K562 (cell line): ENCODE measurements around the gene RBFOX1. TPM values are rescaled to one million over a fixed set of nuclear protein-coding genes. Genes with fewer than 3 reads are reported as not detected.

Experiments used
- ATAC-seq: fragments of 200-7000 bp; cut with Tn5 transposase; 3 replicates; pipeline ENCODE4 v1.9.1; 2020; ENCODE audit warnings: moderate library complexity
- BruUV-seq: library from RNA; stranded (reverse); fragments of 400-500 nt; replicated peaks from 2 replicates; lab custom pipeline; 2021; lab: Mats Ljungman, UMichigan
- CTCF ChIA-PET: fragments of 300-600 bp; formaldehyde crosslinking; extraction: SDS; loops from one replicate; lab custom pipeline; 2021; ENCODE audit warnings: low intra/inter-chr PET ratio; lab: Yijun Ruan, JAX
- POLR2A ChIA-PET: fragments of 300-600, 350-650 bp; sonication (Branson Sonifier 250); formaldehyde crosslinking; extraction: SDS; loops from one replicate; lab custom pipeline; 2021; ENCODE audit warnings: antibody characterized with exemption, inconsistent platforms; lab: Yijun Ruan, JAX
- DNase-seq, 4 experiments: peaks; one replicate each; pipeline versions ENCODE4 v3.0.0 to v3.0.0-alpha.2; 2011 to 2018; ENCODE audit warnings: low spot score in 3 of 4, mixed read lengths in 3 of 4; ENCODE audit errors: extremely low read depth in 1 of 4
- FAIRE-seq: peaks from 2 replicates; lab custom pipeline; 2011; peaks lifted over from hg19 to GRCh38; lab: Jason Lieb, UNC
- H2AFZ ChIP-seq: 2 replicates; pipeline ENCODE4 v1.6.0; 2011; ENCODE audit warnings: low read depth, low read length, control low read depth, inconsistent platforms
- H3K27ac ChIP-seq: fragments of 200-600 bp; 3 replicates; pipeline ENCODE4 v1.8.0; 2011; ENCODE audit warnings: low read depth, mild to moderate bottlenecking, control low read depth, inconsistent platforms, low read length, moderate library complexity, mixed read lengths; ENCODE audit errors: extremely low read depth
- H3K27me3 ChIP-seq, 2 experiments: fragments of 300-600 bp in 1 of 2; 2 replicates in 1 of 2; 3 replicates in 1 of 2; pipeline versions ENCODE4 v1.6.0 to v1.8.0; 2011; ENCODE audit warnings: inconsistent platforms in 2 of 2, low read length in 2 of 2, mild to moderate bottlenecking in 1 of 2, mixed read lengths in 1 of 2, moderate library complexity in 1 of 2; ENCODE audit not compliant: control insufficient read depth in 2 of 2, insufficient read depth in 2 of 2
- H3K36me3 ChIP-seq: fragments of 300-600 bp; 3 replicates; pipeline ENCODE4 v1.8.0; 2011; ENCODE audit warnings: mild to moderate bottlenecking, low read length, inconsistent platforms; ENCODE audit not compliant: control insufficient read depth, insufficient read depth
- H3K4me1 ChIP-seq, 2 experiments: fragments of 200-600 bp in 1 of 2; replicated peaks in 1 of 2; 2 replicates in 1 of 2; 3 replicates in 1 of 2; pipeline versions ENCODE4 v1.5.1 to v1.8.0; 2011; ENCODE audit warnings: inconsistent platforms in 2 of 2, low read length in 2 of 2, mild to moderate bottlenecking in 1 of 2, mixed read lengths in 1 of 2, moderate library complexity in 1 of 2; ENCODE audit not compliant: control insufficient read depth in 2 of 2, insufficient read depth in 2 of 2
- H3K4me2 ChIP-seq: 2 replicates; pipeline ENCODE4 v1.6.1; 2011; ENCODE audit warnings: low read length, control low read depth, inconsistent platforms, mixed read lengths; ENCODE audit not compliant: insufficient read depth
- H3K4me3 ChIP-seq: fragments of 200-600 bp; sonication (generic), shearing (Covaris generic); 2 replicates; pipeline ENCODE4 v1.5.1; 2016; ENCODE audit warnings: control low read depth, inconsistent platforms
- H3K79me2 ChIP-seq: fragments of 200-600 bp; 3 replicates; pipeline ENCODE4 v1.8.0; 2011; ENCODE audit warnings: low read length, inconsistent platforms; ENCODE audit not compliant: control insufficient read depth, insufficient read depth
- H3K9ac ChIP-seq, 2 experiments: 2 replicates each; pipeline versions ENCODE4 v1.6.0 to v1.6.1; 2011; ENCODE audit warnings: low read depth in 2 of 2, low read length in 2 of 2, control low read depth in 1 of 2, inconsistent platforms in 1 of 2, mild to moderate bottlenecking in 1 of 2, mixed read lengths in 1 of 2; ENCODE audit not compliant: insufficient read depth in 1 of 2
- H3K9me1 ChIP-seq: one replicate; pipeline ENCODE4 v1.6.0; 2011; ENCODE audit warnings: inconsistent platforms, mild to moderate bottlenecking, low read length, moderate library complexity; ENCODE audit not compliant: control insufficient read depth, insufficient read depth
- H3K9me3 ChIP-seq: replicated peaks from 2 replicates; pipeline ENCODE4 v1.5.1; 2011; ENCODE audit warnings: low read depth, low read length, inconsistent platforms; ENCODE audit not compliant: control insufficient read depth, insufficient read depth
- H4K20me1 ChIP-seq: replicated peaks from 2 replicates; pipeline ENCODE4 v1.6.1; 2011; ENCODE audit warnings: low read length, inconsistent platforms, mixed read lengths; ENCODE audit not compliant: control insufficient read depth, insufficient read depth
- KLF13 ChIP-seq: fragments of 450-650 bp; IDR thresholded peaks from 2 replicates; pipeline ENCODE4 v1.6.1; 2016; ENCODE audit warnings: missing genetic modification characterization, low read depth, mild to moderate bottlenecking, missing compliant biosample characterization, moderate library complexity, borderline replicate concordance
- MAFF ChIP-seq: IDR thresholded peaks from 2 replicates; pipeline ENCODE4 v1.6.1; 2012; ENCODE audit warnings: low read length, improper control_type of control experiment
- MTF1 ChIP-seq: fragments of 250-450 bp; sonication (Bioruptor Pico); IDR thresholded peaks from 2 replicates; pipeline ENCODE4 v1.9.0; 2021; ENCODE audit warnings: moderate library complexity, mild to moderate bottlenecking, inconsistent platforms, borderline replicate concordance
- NFE2 ChIP-seq: IDR thresholded peaks from 2 replicates; pipeline ENCODE4 v1.6.1; 2014; ENCODE audit warnings: antibody characterized with exemption, low read depth
- PHB2 ChIP-seq: fragments of 450-650 bp; IDR thresholded peaks from 2 replicates; pipeline ENCODE4 v1.6.1; 2017; ENCODE audit warnings: low read depth
- POU5F1 ChIP-seq: fragments of 150-350 bp; IDR thresholded peaks from 2 replicates; pipeline ENCODE4 v1.6.1; 2014; ENCODE audit warnings: borderline replicate concordance, low read length, low read depth, mild to moderate bottlenecking; ENCODE audit not compliant: partially characterized antibody
- RAD21 ChIP-seq, 2 experiments: fragments of 250-450 bp in 1 of 2; fragments of 450-650 bp in 1 of 2; sonication (Bioruptor Pico) in 1 of 2; formaldehyde crosslinking in 1 of 2; IDR thresholded peaks in 1 of 2; conservative IDR thresholded peaks in 1 of 2; 2 replicates each; pipeline versions ENCODE4 v1.4.0 to v1.8.0; 2020 to 2022; ENCODE audit warnings: mild to moderate bottlenecking in 2 of 2, moderate library complexity in 1 of 2
- SAFB ChIP-seq: fragments of 200-400 bp; formaldehyde crosslinking; IDR thresholded peaks from 2 replicates; pipeline ENCODE4 v1.6.1; 2017; ENCODE audit warnings: low read depth, low read length, borderline replicate concordance
- WHSC1 ChIP-seq: IDR thresholded peaks from one replicate; pipeline ENCODE4 v1.6.1; 2012; ENCODE audit warnings: low read length, control low read depth, inconsistent platforms
- WGBS: fragments of 100-300 bp; shearing (Covaris generic); methylation state at CpG from one replicate; pipeline ENCODE4 v1.1.6; 2016; ENCODE audit warnings: low coverage, mixed read lengths; ENCODE audit not compliant: insufficient coverage; ENCODE audit errors: missing lambda C conversion rate; 5-methylcytosine and 5-hydroxymethylcytosine counted together
- in situ Hi-C: fragments of 300-500 bp; cut with MboI; formaldehyde crosslinking; loops from 4 replicates; pipeline ENCODE4 v1.15.0; 2018; ENCODE audit warnings: inconsistent platforms, mixed read lengths
- intact Hi-C: fragments of 100-400 bp; cut with micrococcal nuclease; formaldehyde crosslinking; loops from 2 replicates; pipeline ENCODE4 v1.14.2; 2022
- polyA plus RNA-seq, 8 experiments: library from polyadenylated mRNA; depleted of rRNA in 4 of 8; stranded (reverse) in 5 of 8; unstranded in 3 of 8; fragments of >200 nt; fragmentation: Nextera tagmentation in 2 of 8; fragmentation: Illumina TruSeq in 1 of 8; extraction: Ambion mirVana in 2 of 8; extraction: Trizol in 1 of 8; gene quantifications; 2 replicates each; pipeline versions ENCODE4 v1.2.1 to v1.2.3, GENCODE V29; 2011 to 2014; ENCODE audit warnings: inconsistent platforms in 1 of 8, missing spikeins in 1 of 8
- total RNA-seq, 7 experiments: library from RNA; depleted of rRNA in 6 of 7; stranded (reverse); fragments of >200 nt in 6 of 7; fragmentation: Illumina TruSeq in 2 of 7; extraction: Trizol in 2 of 7; gene quantifications; 2 replicates each; pipeline versions ENCODE4 v1.2.1 to v1.2.3, GENCODE V29; 2011 to 2021; ENCODE audit warnings: low replicate concordance in 1 of 7
- TF ChIP-seq, protein P1 (sequence below): sonication (generic); formaldehyde crosslinking; IDR thresholded peaks from 2 replicates; pipeline ENCODE4 v1.8.1; 2023; ENCODE audit warnings: mild to moderate bottlenecking, missing genetic modification reagents
- TF ChIP-seq, protein P2 (sequence below), 3 experiments: IDR thresholded peaks in 2 of 3; conservative IDR thresholded peaks in 1 of 3; 2 replicates each; pipeline ENCODE4 v1.5.1; 2011 to 2012; ENCODE audit warnings: low read length in 3 of 3, mild to moderate bottlenecking in 3 of 3, control low read depth in 2 of 3, improper control_type of control experiment in 1 of 3, inconsistent platforms in 1 of 3, low read depth in 1 of 3, mixed read lengths in 1 of 3, moderate library complexity in 1 of 3; ENCODE audit not compliant: insufficient read depth in 2 of 3
- TF ChIP-seq, protein P3 (sequence below): fragments of 450-650 bp; formaldehyde crosslinking; IDR thresholded peaks from 2 replicates; pipeline ENCODE4 v1.4.0; 2020; ENCODE audit warnings: mild to moderate bottlenecking, moderate library complexity

The RBFOX1 gene
- total and polyA plus RNA-seq, 9 of the 15 experiments (the other 6 are each of a cell fraction or from before 2014, with no cell fraction given) = 0.03 TPM; not detected in 8

DNA sequence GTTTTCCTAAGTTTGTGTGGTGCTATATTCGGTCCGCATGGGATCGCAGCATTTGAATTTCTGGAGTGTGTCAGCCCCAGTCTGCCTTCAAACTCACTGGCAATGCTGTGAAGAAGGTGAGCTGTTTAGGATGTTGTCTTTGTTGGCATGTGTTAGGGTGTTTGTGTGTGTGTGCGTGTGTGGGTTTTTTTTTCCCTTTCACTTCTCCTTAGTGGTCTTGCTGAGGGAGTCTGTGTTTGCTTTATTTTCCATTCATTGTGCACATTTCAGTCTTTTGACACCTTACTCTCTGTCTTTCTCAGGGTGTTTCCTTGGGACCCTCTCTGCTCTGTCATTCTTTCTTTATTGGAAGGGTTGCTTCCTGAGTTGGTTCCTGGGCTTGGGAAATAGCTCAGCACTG is 27.7 kb upstream of the RBFOX1 start (continued):
- TF ChIP-seq MTF1 (no peak), PHB2 (no peak)
- TF ChIP-seq, all 486 proteins: peak for 0

DNA sequence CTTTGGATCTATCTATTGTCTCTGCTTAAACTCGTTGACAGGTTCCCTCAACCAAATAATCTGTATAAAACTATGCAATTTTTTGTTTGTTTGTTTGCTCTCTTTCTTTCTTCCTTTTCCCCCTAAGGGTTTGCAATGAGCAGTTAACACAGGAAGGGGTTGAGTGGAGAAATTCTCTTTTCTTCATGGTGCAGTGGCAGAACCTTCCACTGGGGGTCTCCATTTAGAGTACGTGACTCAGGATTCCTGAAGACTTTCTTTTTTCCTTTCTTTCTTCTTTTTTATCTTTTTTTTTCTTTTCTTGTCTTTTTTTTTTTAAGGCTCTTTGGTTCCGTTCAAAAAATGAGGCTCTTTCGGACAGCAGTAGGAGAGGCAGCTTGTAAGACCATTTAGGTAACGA is 19.5 kb upstream of the RBFOX1 start:
- DNase-seq (peak; percentile 25 to 59 (median 45)), ATAC-seq (peak; percentile 69; the same call in 2 of the 3 replicates), FAIRE-seq (peak; percentile 68)
- H3K27ac ChIP-seq = no peak overlapping the region
- ChIA-PET CTCF (no interaction called here), POLR2A (no interaction called here)
- BruUV-seq = no TSS peak
- H3K9ac ChIP-seq = no peak overlapping the region
- in situ Hi-C loops (no loop called here), intact Hi-C loops (no loop called here)
- no peak overlapping the region for H2AFZ ChIP-seq
- no peaks in the 10 kb centered on the region for H3K36me3 ChIP-seq
- no peak overlapping the region for H3K4me3 ChIP-seq
- no peaks in the 10 kb centered on the region for H3K79me2 ChIP-seq
- no peak overlapping the region for H3K4me2 ChIP-seq
- H4K20me1 ChIP-seq = no peaks in the 10 kb centered on the region
- H3K27me3 ChIP-seq = peaks cover 11 to 19% of the 10 kb centered on the region in 2 experiments; a peak in 3 of 5 replicates
- H3K9me3 ChIP-seq = no peaks in the 10 kb centered on the region
- peak; percentile 72 for TF ChIP-seq NFE2
- peak in 1 of 2 experiments; percentile 24; a peak in 1 of 4 replicates for TF ChIP-seq RAD21 (CRISPR knock-in tag; conservative IDR thresholded peaks at IDR 0.05 in 1 of 2, IDR thresholded peaks at IDR 0.05 in 1 of 2)
- no peak for TF ChIP-seq POU5F1
- 0 out of 2 replicates have a peak, but pooled peaks have one; percentile 5 for TF ChIP-seq MAFF
- no peak for TF ChIP-seq WHSC1
- TF ChIP-seq, protein P1, sequence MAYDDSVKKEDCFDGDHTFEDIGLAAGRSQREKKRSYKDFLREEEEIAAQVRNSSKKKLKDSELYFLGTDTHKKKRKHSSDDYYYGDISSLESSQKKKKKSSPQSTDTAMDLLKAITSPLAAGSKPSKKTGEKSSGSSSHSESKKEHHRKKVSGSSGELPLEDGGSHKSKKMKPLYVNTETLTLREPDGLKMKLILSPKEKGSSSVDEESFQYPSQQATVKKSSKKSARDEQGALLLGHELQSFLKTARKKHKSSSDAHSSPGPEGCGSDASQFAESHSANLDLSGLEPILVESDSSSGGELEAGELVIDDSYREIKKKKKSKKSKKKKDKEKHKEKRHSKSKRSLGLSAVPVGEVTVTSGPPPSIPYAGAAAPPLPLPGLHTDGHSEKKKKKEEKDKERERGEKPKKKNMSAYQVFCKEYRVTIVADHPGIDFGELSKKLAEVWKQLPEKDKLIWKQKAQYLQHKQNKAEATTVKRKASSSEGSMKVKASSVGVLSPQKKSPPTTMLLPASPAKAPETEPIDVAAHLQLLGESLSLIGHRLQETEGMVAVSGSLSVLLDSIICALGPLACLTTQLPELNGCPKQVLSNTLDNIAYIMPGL = no peak
- TF ChIP-seq, protein P2, sequence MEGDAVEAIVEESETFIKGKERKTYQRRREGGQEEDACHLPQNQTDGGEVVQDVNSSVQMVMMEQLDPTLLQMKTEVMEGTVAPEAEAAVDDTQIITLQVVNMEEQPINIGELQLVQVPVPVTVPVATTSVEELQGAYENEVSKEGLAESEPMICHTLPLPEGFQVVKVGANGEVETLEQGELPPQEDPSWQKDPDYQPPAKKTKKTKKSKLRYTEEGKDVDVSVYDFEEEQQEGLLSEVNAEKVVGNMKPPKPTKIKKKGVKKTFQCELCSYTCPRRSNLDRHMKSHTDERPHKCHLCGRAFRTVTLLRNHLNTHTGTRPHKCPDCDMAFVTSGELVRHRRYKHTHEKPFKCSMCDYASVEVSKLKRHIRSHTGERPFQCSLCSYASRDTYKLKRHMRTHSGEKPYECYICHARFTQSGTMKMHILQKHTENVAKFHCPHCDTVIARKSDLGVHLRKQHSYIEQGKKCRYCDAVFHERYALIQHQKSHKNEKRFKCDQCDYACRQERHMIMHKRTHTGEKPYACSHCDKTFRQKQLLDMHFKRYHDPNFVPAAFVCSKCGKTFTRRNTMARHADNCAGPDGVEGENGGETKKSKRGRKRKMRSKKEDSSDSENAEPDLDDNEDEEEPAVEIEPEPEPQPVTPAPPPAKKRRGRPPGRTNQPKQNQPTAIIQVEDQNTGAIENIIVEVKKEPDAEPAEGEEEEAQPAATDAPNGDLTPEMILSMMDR (IDR thresholded peaks at IDR 0.05 in 2 of 3, conservative IDR thresholded peaks at IDR 0.05 in 1 of 3; ENCODE audit: insufficient read depth in 2 of 3, low read depth in 1 of 3, low read length in 3 of 3) = peak; percentile 31 to 58 (median 53); a peak in 5 of 6 replicates
- TF ChIP-seq, protein P3, sequence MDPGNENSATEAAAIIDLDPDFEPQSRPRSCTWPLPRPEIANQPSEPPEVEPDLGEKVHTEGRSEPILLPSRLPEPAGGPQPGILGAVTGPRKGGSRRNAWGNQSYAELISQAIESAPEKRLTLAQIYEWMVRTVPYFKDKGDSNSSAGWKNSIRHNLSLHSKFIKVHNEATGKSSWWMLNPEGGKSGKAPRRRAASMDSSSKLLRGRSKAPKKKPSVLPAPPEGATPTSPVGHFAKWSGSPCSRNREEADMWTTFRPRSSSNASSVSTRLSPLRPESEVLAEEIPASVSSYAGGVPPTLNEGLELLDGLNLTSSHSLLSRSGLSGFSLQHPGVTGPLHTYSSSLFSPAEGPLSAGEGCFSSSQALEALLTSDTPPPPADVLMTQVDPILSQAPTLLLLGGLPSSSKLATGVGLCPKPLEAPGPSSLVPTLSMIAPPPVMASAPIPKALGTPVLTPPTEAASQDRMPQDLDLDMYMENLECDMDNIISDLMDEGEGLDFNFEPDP (CRISPR knock-in tag) = no peak
- TF ChIP-seq KLF13 = no peak
- TF ChIP-seq SAFB = no peak
- H3K9me1 ChIP-seq = no peaks in the 10 kb centered on the region
- 0% methylated on average over 5 of the region's 5 CpGs for WGBS
- no peaks in the 10 kb centered on the region for H3K4me1 ChIP-seq
